OCI-LY3 (cell line): Measurements from ENCODE around the gene ZCCHC10.

Experiments used
- CTCF ChIP-seq: fragments of 200-600, 300-600 bp; sonication (generic); IDR thresholded peaks from 2 replicates; pipeline ENCODE4 v1.5.1; 2014; ENCODE audit warnings: antibody characterized with exemption, low read length, low read depth
- EZH2phosphoT487 ChIP-seq: fragments of 200-600 bp; shearing (Covaris generic); IDR thresholded peaks from 2 replicates; pipeline ENCODE4 v1.6.1; 2018; ENCODE audit warnings: antibody characterized with exemption, mixed run types, low read depth

- TF ChIP-seq CTCF (no peak), EZH2phosphoT487 (no peak)
Observed at GRCh38 chr5:132949136-132949535, 77.2 kb downstream of the ZCCHC10 start.
